T follicular helper cell (primary cell): Measurements from ENCODE around the gene TOM1.

ENCODE experiments used
- DNase-seq: peaks from one replicate; pipeline ENCODE4 v3.0.0-alpha.2; 2020; ENCODE audit warnings: low read depth

Gene TOM1

DNA sequence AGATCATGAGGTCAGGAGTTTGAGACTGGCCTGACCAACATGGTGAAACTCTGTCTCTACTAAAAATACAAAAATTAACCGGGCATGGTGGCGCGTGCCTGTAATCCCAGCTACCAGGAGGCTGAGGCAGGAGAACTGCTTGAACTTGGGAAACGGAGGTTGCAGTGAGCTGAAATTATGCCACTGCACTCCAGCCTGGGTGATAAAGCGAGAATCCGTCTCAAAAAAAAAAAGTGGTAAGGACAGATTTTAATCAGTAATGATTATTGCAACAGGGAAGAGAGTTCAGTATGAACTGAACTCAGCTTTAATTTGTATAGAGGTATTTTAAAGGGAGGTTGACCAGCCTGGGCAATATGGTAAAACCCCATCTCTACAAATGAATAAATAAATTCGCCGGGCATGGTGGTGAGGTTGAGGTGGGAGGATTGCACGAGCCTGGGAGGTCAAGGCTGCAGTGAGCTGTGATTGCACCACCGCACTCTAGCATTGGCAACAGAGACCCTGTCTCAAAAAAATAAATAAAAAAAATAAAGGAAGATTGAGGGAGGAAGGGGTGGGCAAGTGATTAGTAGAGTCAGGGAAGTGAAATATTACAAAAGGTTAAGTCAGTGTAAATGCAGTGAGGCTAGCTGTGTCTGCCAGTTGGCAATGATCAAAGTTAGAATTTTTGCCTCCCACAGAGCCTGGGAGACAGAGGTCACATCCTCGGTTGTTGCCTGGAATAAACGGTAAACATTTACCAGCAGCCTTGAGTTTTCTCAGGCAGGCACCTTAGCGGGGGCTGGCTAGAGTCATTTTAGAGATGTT lies 97.6 kb downstream of the TOM1 start:
- DNase-seq = no peak
